ENCODE data around the gene CPEB2.

CPEB2 gene

DNA sequence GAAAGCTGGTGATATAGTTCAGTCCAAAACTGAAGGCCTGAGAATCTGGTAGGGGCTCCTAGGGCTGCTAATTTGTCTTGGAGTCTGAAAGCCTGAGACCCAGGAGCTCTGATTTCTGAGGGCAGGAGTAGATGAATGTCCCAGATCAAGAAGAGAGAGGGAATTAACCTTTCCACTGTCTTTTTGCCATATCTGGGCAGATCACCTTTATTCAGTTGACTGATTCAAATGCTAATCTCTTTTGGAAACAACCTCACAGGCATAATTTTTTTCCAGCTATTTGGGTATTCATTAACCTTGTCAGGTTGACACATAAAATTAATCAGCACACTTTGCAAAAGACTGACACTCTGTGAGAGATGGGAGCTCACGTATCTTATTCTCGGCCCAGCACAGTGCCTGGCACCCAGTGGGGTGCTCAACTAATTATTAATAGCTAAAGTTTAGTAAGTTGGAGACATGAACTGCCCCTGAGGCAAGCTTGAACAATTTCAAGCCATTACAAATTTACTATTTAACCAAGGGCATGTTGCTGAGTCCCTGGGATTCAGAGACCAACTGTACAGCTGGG lies 114.3 kb downstream of the CPEB2 start:
- DNase-seq (ENCODE audit: low read depth in 4 of 4, low spot score in 1 of 4) = no peak

- no peak for DNase-seq (ENCODE audit: low read depth in 4 of 4, low spot score in 1 of 4)
Measured at GRCh38 chr4:15117270-15117946, 115.1 kb downstream of the CPEB2 start.

DNA sequence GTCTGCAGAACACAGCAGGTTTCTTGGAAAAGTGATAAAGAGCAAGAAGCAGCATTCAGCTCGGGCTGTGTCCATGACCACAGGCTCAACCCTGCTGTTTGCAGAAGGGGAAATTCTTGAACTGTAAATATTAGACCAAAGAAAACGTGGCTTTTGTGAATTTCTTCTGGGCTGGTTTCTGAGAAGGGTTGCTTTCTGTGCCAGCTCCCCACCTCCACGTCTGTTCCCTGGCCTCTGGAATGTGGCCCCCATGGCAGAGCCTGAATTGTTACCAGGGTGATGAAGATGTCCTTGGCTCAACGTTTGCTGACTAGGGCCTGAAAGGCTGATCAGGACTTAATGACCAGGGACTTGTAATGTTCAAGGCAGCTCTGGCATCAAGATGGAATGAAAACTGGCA lies 116.0 kb downstream of the CPEB2 start:
- DNase-seq (ENCODE audit: low read depth in 4 of 4, low spot score in 1 of 4) = no peak
